Measurements from ENCODE around the gene BATF3. TPM values are rescaled to one million over a fixed set of nuclear protein-coding genes. Genes with fewer than 3 reads are reported as not detected.
"Not testable (repeated sequence)": the region's sequence is repeated elsewhere in the genome, so short reads cannot be mapped to it uniquely, and the experiment has no call there.

The BATF3 gene
- total RNA-seq, 1 experiment from 2014 or later: 5.8 TPM

DNA sequence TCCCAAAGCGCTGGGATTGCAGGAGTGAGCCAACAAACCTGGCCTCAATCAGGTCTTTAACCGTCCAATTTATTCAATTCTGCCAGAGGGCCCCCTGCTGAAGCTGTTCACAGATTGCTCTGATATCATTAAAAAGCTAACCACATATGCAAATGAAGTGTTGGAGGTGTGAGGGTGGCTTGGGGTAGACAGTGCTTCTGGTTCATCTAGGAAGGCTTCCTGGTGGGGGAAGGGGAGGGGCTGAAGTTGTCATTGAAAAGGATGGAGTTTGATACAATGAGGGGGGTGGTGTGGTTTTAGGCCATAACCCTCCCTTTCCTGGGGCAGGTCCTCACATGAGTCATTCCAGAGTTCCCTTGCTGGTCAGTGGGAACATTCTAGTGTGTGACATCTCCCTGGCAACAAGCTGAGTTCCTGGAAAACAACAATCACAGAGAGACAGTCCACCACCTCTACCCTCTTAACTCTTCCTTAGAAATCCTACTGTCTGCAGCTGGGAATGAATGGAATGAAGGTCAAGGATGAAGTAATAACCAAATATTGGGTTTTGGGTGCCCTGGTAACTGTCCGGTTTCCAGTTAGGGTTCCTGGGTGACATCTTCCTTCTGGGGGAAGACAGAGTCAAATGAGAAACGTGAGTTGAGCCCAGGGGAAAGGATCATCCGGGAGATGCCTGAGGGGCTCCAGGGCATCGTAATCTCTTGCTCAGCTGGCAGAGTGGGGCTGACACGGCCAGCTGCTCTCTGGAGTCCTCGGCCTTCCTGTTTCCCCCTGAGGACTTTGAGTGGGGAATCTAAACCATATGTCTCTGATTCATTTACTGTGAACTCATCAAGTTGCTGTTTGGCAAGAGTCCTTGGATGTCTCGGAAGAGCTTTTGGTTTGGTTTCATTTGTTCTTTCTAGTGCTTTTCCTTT is 32.2 kb downstream of the BATF3 start:
- DNase-seq: no peak
- Histone ChIP-seq H3K4me3 (ENCODE audit: insufficient read depth, low read depth, low read length) (no peak overlapping the region), H3K27me3 (ENCODE audit: control insufficient read depth, insufficient read depth, low read length) (peaks cover 8% of the 10 kb centered on the region), H3K36me3 (replicated peaks; ENCODE audit: control insufficient read depth, insufficient read depth, low read length) (no peaks in the 10 kb centered on the region)

DNA sequence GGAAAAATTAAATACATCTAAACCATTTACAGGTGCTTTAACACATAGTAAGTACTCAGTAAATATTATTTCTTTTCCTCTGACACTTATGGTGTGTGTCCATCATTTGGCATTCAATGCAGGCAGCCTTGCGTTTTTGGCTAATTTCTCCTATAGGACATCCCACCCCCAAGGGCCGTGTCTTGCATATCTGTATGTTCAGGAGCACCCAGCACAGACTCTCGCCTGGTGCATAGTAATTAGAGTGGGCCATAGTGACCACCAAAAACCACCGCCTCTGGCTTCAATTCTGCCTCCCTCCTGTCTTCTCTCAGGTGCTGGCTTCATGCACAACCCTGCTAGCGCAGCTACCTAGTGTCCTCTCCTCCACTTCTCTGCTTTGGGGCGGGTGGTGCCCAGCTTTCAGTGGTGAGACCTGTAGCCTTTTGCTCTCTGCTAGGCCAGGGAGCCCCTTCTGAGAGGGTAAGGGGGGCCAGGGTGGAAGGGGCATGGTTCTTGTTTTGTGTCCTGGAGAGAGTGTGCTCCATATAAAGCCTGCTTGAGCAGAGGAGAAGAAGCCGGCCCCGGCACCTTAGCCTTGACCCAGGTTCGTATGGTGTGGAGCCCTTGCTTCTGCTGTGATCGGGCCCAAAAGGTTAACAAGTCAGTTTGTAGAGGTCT is 33.4 kb downstream of the BATF3 start:
- H3K4me3 ChIP-seq (ENCODE audit: insufficient read depth, low read depth, low read length): no peak overlapping the region
- no peaks in the 10 kb centered on the region for H3K36me3 ChIP-seq (replicated peaks; ENCODE audit: control insufficient read depth, insufficient read depth, low read length)
- no peak for DNase-seq
- H3K27me3 ChIP-seq (ENCODE audit: control insufficient read depth, insufficient read depth, low read length): peaks cover 8% of the 10 kb centered on the region

DNA sequence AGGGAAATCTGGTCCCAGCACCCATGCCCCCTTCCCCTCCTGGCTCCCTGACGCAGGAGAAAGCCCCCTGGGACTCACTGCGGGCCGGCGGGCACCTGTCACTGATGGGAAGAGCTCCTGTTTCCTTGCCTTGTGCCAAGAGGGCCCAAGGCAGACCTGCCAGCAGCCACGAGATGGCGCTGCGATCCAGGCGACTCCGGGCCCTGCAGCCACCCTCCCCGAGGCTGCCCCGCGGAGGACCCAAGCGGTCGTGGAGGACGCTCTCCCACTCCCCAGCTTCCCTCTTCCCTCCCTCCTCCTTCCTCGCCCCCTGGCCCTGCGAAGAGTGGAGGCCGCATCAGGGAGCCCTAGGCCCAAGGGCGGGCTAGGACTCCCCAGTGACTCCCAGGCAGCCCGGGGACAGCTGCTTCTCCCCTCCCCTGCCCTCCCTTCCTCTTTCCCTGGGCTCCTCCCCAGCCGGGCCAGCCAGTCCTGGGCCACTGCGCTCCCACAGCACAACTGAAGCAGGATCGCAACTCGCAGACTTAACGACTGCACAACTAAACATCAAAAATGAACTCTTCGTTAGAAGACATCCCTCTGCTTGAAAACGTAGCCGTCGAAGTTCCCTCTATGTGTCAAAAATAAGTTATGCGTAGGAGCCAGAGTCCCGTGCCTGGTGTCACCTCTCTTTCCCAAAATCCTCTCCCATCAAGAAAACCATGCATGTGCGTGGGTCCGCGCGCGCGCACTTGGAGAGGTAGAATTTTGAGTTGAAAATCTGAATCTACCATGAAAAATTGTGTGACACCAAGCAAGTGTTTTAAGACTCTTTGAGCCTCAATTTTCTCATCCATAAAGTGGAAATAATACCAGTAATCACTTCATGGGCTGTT is 34.2 kb downstream of the BATF3 start:
- Histone ChIP-seq H3K4me3 (ENCODE audit: insufficient read depth, low read depth, low read length) (peak overlapping the region; percentile 71), H3K36me3 (replicated peaks; ENCODE audit: control insufficient read depth, insufficient read depth, low read length) (no peaks in the 10 kb centered on the region), H3K27me3 (ENCODE audit: control insufficient read depth, insufficient read depth, low read length) (peaks cover 8% of the 10 kb centered on the region)
- DNase-seq: peak; percentile 94

DNA sequence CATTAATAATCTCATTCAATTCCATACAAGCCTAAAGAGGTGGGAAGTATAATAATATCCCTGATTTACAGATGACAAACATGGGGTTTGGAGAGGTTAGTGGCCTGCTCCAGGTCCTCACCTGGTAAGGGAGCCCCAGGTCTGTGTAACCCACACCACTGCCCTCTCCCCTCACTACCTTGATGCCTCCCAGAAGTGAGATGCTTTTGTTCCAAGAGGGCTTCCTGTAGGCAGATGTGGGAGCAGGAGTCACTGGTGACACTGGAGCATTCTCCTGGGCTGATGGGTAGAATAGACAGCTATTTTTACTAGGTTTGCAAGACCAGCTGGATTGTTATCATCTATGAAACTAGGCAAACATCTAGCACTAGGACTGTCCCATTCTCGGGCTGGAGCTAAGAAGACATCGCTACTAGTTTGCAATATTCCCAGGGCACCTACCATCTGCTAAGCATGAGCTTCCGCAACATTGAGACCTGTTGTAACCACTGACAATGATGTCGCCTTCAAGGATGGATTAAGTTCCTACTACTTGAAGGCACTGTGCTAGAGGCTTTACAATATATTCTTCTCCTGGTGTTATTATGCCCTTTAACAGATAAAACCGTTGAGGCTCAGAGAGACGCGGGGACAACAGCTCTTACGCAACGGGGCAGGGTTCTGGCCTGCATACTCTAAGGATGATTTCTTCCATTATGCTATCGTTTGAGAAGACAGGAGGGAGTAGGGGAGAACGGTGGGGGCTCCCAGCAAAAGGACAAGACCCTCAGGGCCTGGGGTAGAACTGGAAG is 35.0 kb downstream of the BATF3 start:
- no peak overlapping the region for H3K4me3 ChIP-seq (ENCODE audit: insufficient read depth, low read depth, low read length)
- DNase-seq: no peak
- no peaks in the 10 kb centered on the region for H3K36me3 ChIP-seq (replicated peaks; ENCODE audit: control insufficient read depth, insufficient read depth, low read length)
- peaks cover 8% of the 10 kb centered on the region for H3K27me3 ChIP-seq (ENCODE audit: control insufficient read depth, insufficient read depth, low read length)

DNA sequence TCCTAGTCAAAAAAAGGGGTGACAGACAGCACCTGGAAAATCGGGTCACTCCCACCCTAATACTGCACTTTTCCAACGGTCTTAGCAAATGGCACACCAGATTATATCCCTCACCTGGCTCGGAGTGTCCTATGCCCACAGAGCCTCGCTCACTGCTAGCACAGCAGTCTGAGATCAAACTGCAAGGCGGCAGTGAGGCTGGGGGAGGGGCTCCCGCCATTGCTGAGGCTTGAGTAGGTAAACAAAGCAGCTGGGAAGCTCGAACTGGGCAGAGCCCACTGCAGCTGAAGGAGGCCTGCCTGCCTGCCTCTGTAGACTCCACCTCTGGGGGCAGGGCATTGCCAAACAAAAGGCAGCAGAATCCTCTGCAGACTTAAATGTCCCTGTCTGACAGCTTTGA is 41.4 kb downstream of the BATF3 start:
- not testable (repeated sequence) for H3K4me3 ChIP-seq (ENCODE audit: insufficient read depth, low read depth, low read length); DNase-seq; H3K27me3 ChIP-seq (ENCODE audit: control insufficient read depth, insufficient read depth, low read length); H3K36me3 ChIP-seq (replicated peaks; ENCODE audit: control insufficient read depth, insufficient read depth, low read length)

DNA sequence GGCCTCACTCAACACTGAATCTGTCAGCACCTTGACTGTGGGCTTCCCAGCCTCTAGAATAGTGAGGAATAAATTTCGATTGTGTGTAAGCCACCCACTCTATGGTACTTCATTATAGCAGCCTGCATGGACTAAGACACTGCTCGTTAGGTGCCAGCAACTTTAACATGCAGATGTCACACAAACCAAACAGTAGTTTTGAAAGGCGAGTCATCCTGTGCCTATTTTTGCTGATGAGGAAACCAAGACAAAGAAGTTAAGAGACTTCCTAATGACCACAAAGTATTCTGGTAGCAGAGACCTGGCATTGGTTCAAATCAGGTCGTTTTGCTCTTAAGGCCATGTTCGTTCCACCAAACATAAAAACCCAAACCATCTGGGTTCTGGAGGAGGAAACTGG is 42.9 kb downstream of the BATF3 start:
- no peak for DNase-seq
- Histone ChIP-seq H3K27me3 (ENCODE audit: control insufficient read depth, insufficient read depth, low read length) (no peaks in the 10 kb centered on the region), H3K36me3 (replicated peaks; ENCODE audit: control insufficient read depth, insufficient read depth, low read length) (no peaks in the 10 kb centered on the region), H3K4me3 (ENCODE audit: insufficient read depth, low read depth, low read length) (no peak overlapping the region)

DNA sequence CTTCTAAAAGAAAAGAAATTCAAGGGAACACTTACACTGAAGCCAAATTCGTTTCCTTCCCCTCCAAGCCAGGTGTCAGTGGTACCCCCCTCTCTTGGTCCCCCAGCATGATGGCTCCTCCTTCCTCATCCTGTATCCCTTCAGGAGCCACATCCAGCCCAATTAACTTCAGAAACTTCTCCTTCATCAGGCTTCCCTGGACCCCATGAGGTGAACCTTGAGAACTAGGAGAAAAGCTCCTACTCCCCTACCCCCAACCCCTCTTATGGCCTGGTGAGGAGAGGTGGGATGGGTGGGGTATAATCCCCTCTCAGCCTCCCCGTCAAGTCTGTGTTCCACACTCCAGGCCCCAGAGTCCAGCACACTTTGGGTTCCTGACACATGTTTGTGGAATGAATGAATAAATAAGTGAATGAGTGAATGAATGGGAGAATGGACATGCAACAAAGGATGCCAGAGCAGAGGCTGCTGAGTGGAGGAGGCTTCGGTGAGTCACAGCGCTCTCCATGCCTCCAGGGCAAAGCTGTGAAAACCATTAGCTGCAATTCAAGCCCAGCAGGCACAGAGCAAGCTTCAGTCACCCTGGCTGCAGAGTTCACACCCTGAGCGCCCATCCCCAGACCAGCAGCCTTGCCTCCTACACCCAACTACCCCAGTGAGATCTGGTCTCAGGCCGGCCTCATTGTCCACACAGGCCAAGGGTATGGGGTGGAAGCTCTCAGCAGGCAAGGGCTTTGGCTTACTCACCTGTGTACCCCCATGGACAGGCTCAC is 43.8 kb downstream of the BATF3 start:
- no peaks in the 10 kb centered on the region for H3K36me3 ChIP-seq (replicated peaks; ENCODE audit: control insufficient read depth, insufficient read depth, low read length)
- H3K4me3 ChIP-seq (ENCODE audit: insufficient read depth, low read depth, low read length): no peak overlapping the region
- DNase-seq: no peak
- no peaks in the 10 kb centered on the region for H3K27me3 ChIP-seq (ENCODE audit: control insufficient read depth, insufficient read depth, low read length)

DNA sequence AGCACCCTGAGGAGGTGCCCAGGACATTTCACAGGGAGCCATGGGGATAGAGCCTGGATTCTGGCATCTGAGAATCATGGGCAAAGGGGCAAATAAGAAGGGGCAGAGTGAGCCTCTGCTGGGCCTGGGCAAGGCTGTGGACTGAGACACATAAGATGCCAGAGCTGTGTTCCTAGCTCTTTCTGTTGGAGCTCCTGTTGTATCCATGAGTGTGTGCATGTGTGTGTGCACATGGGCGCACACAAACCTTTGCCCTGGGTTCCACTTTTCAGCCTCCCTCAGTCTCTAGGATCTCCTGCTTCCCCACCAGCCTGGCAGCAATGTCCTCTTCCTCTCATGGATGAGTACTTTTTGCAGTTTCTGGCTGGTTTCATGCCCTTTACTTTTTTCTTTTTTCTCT is 47.0 kb downstream of the BATF3 start:
- Histone ChIP-seq H3K4me3 (ENCODE audit: insufficient read depth, low read depth, low read length) (no peak overlapping the region), H3K27me3 (ENCODE audit: control insufficient read depth, insufficient read depth, low read length) (no peaks in the 10 kb centered on the region), H3K36me3 (replicated peaks; ENCODE audit: control insufficient read depth, insufficient read depth, low read length) (no peaks in the 10 kb centered on the region)
- DNase-seq: no peak

DNA sequence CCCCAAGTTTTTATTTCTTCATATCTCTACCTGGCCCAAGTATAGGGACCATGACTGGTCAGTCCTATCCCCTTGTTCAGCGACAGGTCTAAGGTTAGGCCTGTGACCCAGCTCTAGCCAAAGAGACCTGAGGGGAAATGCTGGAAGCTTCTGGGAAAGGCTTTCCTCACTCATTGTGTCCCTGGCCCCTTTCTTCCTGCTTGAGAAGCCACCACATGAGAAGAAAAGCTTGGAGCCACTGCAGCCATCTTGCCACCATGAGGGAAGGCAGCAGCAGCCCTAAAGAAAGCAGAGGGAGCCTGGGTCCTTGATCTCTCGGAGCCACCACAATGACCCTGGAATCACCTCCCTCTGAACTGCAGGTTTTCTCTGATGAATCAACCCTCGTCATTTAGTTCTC is 47.7 kb downstream of the BATF3 start:
- no peaks in the 10 kb centered on the region for H3K36me3 ChIP-seq (replicated peaks; ENCODE audit: control insufficient read depth, insufficient read depth, low read length)
- no peak overlapping the region for H3K4me3 ChIP-seq (ENCODE audit: insufficient read depth, low read depth, low read length)
- no peak for DNase-seq
- no peaks in the 10 kb centered on the region for H3K27me3 ChIP-seq (ENCODE audit: control insufficient read depth, insufficient read depth, low read length)

DNA sequence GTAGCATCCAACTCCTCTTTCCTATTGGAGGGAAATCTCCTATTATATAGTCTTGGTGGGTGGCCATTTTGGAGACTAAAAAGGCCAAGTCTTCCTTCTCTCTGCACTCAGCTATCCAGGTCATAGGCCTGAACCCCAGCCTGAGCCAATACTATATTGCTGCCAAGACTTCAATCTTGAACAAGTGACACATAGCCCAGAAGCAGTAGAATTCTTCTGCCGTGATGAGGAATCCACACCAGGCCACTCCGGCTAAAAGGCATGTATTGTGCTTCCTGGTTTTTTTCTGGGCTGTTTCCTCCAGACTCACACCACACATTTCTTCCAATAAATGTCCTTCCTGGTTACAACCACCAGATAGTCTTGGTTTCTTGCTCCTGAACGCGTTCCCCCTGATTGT is 48.1 kb downstream of the BATF3 start:
- DNase-seq: no peak
- no peak overlapping the region for H3K4me3 ChIP-seq (ENCODE audit: insufficient read depth, low read depth, low read length)
- H3K36me3 ChIP-seq (replicated peaks; ENCODE audit: control insufficient read depth, insufficient read depth, low read length): no peaks in the 10 kb centered on the region
- no peaks in the 10 kb centered on the region for H3K27me3 ChIP-seq (ENCODE audit: control insufficient read depth, insufficient read depth, low read length)

DNA sequence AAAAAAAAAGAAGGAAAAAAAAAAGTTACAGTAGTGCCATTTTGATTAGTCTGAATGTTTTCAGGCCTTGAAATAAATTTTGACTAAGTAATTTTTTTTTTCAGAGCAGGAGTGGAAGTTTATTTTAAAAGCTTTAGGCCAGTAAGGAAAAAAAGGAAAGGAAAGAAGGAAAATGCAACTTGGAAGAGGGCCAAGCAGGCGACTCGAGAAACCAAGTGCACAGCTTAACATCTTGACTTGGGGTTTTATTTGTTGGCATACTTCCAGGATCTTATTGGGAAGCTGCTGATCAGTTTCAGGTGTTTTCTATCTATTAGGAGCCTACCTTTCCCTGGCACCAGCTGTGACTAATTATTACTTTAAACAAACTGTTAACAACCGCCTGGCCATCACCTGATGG is 49.4 kb downstream of the BATF3 start:
- Histone ChIP-seq H3K27me3 (ENCODE audit: control insufficient read depth, insufficient read depth, low read length) (no peaks in the 10 kb centered on the region), H3K4me3 (ENCODE audit: insufficient read depth, low read depth, low read length) (no peak overlapping the region), H3K36me3 (replicated peaks; ENCODE audit: control insufficient read depth, insufficient read depth, low read length) (no peaks in the 10 kb centered on the region)
- DNase-seq: no peak

DNA sequence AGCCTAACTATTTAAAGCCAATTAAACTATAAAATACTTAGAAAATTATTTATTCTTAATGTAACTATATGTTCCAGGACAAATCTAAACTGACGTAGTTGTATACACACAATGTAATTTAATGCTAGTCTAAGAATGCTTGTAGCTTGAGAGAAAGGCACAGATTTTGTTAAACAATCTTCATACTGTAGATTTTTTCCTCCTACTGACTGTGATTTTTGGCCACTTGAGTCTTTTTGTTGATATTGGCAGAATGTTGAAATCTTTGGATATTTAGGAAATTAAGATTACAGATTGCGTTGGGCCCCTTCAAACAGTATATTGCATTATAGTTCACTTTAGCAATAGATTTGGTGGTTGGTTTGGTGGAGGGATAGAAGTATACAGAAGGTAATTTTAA is 50.6 kb downstream of the BATF3 start:
- H3K4me3 ChIP-seq (ENCODE audit: insufficient read depth, low read depth, low read length): no peak overlapping the region
- no peaks in the 10 kb centered on the region for H3K27me3 ChIP-seq (ENCODE audit: control insufficient read depth, insufficient read depth, low read length)
- no peaks in the 10 kb centered on the region for H3K36me3 ChIP-seq (replicated peaks; ENCODE audit: control insufficient read depth, insufficient read depth, low read length)
- no peak for DNase-seq

DNA sequence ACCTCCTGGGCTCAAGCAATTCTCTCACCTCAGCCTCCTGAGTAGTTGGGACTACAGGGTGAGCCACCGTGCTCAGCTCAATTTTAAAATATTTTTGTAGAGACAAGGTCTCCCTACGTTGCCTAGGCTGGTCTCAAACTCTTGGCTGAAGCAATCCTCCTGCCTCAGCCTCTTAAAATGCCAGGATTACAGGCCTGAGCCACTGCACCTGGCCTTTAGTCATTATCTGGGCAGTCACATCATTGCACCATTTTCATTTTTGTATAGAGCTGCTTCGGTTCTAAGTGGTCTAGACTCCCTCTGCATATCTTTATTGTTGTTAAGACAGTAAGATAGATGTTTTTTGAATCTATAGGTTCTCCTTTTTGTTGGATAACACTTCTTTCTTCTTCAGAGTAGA is 51.2 kb downstream of the BATF3 start:
- H3K36me3 ChIP-seq (replicated peaks; ENCODE audit: control insufficient read depth, insufficient read depth, low read length): no peaks in the 10 kb centered on the region
- DNase-seq: no peak
- no peaks in the 10 kb centered on the region for H3K27me3 ChIP-seq (ENCODE audit: control insufficient read depth, insufficient read depth, low read length)
- no peak overlapping the region for H3K4me3 ChIP-seq (ENCODE audit: insufficient read depth, low read depth, low read length)
